Kidney (tissue), 14 donors: Measurements from ENCODE around the gene PIK3R3. TPM values are rescaled to one million over a fixed set of nuclear protein-coding genes. Genes with fewer than 3 reads are reported as not detected.

Experiments
- DNase-seq, 5 donors: peaks; one replicate each; pipeline ENCODE4 v3.0.0-alpha.2; 2013 to 2020
- FAIRE-seq: peaks from 2 replicates; lab custom pipeline; 2012; peaks lifted over from hg19 to GRCh38; lab: Jason Lieb, UNC
- H3K27ac ChIP-seq, 2 donors: one replicate each; pipeline ENCODE4 v1.7.0; 2013; ENCODE audit warnings: low read depth in 2 of 2, low read length in 2 of 2, inconsistent platforms in 1 of 2
- H3K27me3 ChIP-seq: one replicate; pipeline ENCODE4 v1.7.1; 2013; ENCODE audit warnings: low read length, inconsistent platforms; ENCODE audit not compliant: control insufficient read depth, insufficient read depth
- H3K36me3 ChIP-seq, 3 donors: one replicate each; pipeline versions ENCODE4 v1.7.0 to v1.7.1; 2013; ENCODE audit warnings: low read length in 3 of 3, control low read depth in 1 of 3, inconsistent platforms in 1 of 3; ENCODE audit not compliant: insufficient read depth in 3 of 3, control insufficient read depth in 2 of 3
- H3K4me1 ChIP-seq, 3 donors: one replicate each; pipeline versions ENCODE4 v1.7.0 to v1.7.1; 2013; ENCODE audit warnings: low read length in 3 of 3, inconsistent platforms in 1 of 3, low read depth in 1 of 3; ENCODE audit not compliant: control insufficient read depth in 2 of 3, insufficient read depth in 2 of 3
- H3K4me3 ChIP-seq, 3 donors: one replicate each; pipeline versions ENCODE4 v1.7.0 to v1.8.1; 2013; ENCODE audit warnings: low read length in 3 of 3, control low read depth in 1 of 3, inconsistent platforms in 1 of 3
- H3K9ac ChIP-seq, 3 donors: one replicate each; pipeline versions ENCODE4 v1.7.0 to v1.7.1; 2013; ENCODE audit warnings: low read length in 3 of 3, control low read depth in 1 of 3, inconsistent platforms in 1 of 3
- H3K9me3 ChIP-seq, 3 donors: one replicate each; pipeline versions ENCODE4 v1.7.0 to v1.7.1; 2013; ENCODE audit warnings: low read length in 3 of 3, control low read depth in 1 of 3, inconsistent platforms in 1 of 3; ENCODE audit not compliant: control insufficient read depth in 2 of 3, insufficient read depth in 1 of 3
- CTCF ChIP-seq: IDR thresholded peaks from 3 replicates; pipeline ENCODE4 v1.5.1; 2012; ENCODE audit warnings: mild to moderate bottlenecking, moderate library complexity, borderline replicate concordance; ENCODE audit not compliant: insufficient read depth; ENCODE audit errors: extremely low read depth
- intact Hi-C: fragments of 100-400 bp; cut with DNase I; formaldehyde crosslinking; loops from one replicate; pipeline ENCODE4 v1.11.1; 2022
- polyA plus RNA-seq: library from polyadenylated mRNA; stranded (reverse); fragments of 350-450 nt; fragmentation: Illumina TruSeq; extraction: RNeasy Lipid Tissue Mini Kit (QIAGEN cat#74804); gene quantifications from one replicate; pipeline ENCODE4 v1.2.3, GENCODE V29; 2014; ENCODE audit warnings: low read depth, low replicate concordance; ENCODE audit not compliant: insufficient read depth
- total RNA-seq: library from RNA; stranded (reverse); fragmentation: NEBNext Ultra II Directional; extraction: Animal tissue kit (Norgen Biotek cat#: 25700); gene quantifications from one replicate; pipeline ENCODE4 v1.2.1, GENCODE V29; 2021
- donor health status: control.
- donor health status: control.
- donor health status: control.
- donor health status: control.
- donor health status: control.
- donor health status: DM: yes; HTN: yes; CAD: no.
- donor health status: Normal renal cell carcinoma (clear cell type).

PIK3R3 gene
- total and polyA plus RNA-seq, 2 donors from 2014 or later = 9.7 to 44.2 TPM

GRCh38 chr1:46065405-46065804 is 67.0 kb downstream of the PIK3R3 start:
- Histone ChIP-seq H3K9me3 (no peaks in the 10 kb centered on the region), H3K27ac (peak overlapping the region in 1 of 2 donors; percentile 45), H3K27me3 (no peaks in the 10 kb centered on the region), H3K9ac (no peak overlapping the region), H3K4me1 (peaks cover 0 to 17% (median 3%) of the 10 kb centered on the region in 3 donors), H3K4me3 (peak overlapping the region in 2 of 3 donors; percentile 8 to 28), H3K36me3 (peaks cover 0 to 7% (median 4%) of the 10 kb centered on the region in 3 donors)
- DNase-seq = peak in 2 of 5 donors; percentile 9 to 32
- FAIRE-seq = no peak
- no peak for TF ChIP-seq CTCF
- intact Hi-C loops = no loop called here

- no peak for TF ChIP-seq CTCF
- H3K27me3 ChIP-seq = no peaks in the 10 kb centered on the region
- intact Hi-C loops = no loop called here
- no peak overlapping the region for H3K4me3 ChIP-seq
- no peaks in the 10 kb centered on the region for H3K9me3 ChIP-seq
- H3K36me3 ChIP-seq = peaks cover 0 to 7% (median 4%) of the 10 kb centered on the region in 3 donors
- no peak overlapping the region for H3K27ac ChIP-seq
- H3K9ac ChIP-seq = no peak overlapping the region
- DNase-seq (no peak), FAIRE-seq (no peak)
- peaks cover 0 to 17% (median 3%) of the 10 kb centered on the region in 3 donors for H3K4me1 ChIP-seq
Observed at GRCh38 chr1:46064708-46065107, 67.7 kb downstream of the PIK3R3 start.

GRCh38 chr1:46062651-46063319 is 69.6 kb downstream of the PIK3R3 start:
- Histone ChIP-seq H3K4me1 (peaks cover 0 to 15% (median 3%) of the 10 kb centered on the region in 3 donors), H3K36me3 (peaks cover 0 to 7% (median 4%) of the 10 kb centered on the region in 3 donors), H3K4me3 (peak overlapping the region in 2 of 3 donors; percentile 35 to 36), H3K9me3 (no peaks in the 10 kb centered on the region), H3K9ac (no peak overlapping the region), H3K27me3 (no peaks in the 10 kb centered on the region), H3K27ac (no peak overlapping the region)
- FAIRE-seq (no peak), DNase-seq (peak in 2 of 5 donors; percentile 17)
- no peak for TF ChIP-seq CTCF
- intact Hi-C loops = no loop called here
